Keratinocyte (primary cell): ENCODE data around the gene APC. TPM values are rescaled to one million over a fixed set of nuclear protein-coding genes. Genes with fewer than 3 reads are reported as not detected.

Experiments used
- DNase-seq: peaks from one replicate; pipeline ENCODE4 v3.0.0-alpha.2; 2011; ENCODE audit warnings: low read depth, missing footprints, low spot score
- FAIRE-seq: peaks from 2 replicates; lab custom pipeline; 2011; peaks lifted over from hg19 to GRCh38; lab: Jason Lieb, UNC
- H2AFZ ChIP-seq: 2 replicates; pipeline ENCODE4 v1.6.0; 2012; ENCODE audit warnings: low read length, control low read depth, inconsistent platforms; ENCODE audit not compliant: control insufficient read depth
- H3K27ac ChIP-seq: 2 replicates; pipeline ENCODE4 v1.5.1; 2011; ENCODE audit warnings: low read length; ENCODE audit not compliant: control insufficient read depth, insufficient read depth
- H3K27me3 ChIP-seq: 3 replicates; pipeline ENCODE4 v1.6.0; 2011; ENCODE audit warnings: low read length; ENCODE audit not compliant: control insufficient read depth, insufficient read depth; ENCODE audit errors: extremely low read depth
- H3K36me3 ChIP-seq, 2 experiments: 2 replicates in 1 of 2; 3 replicates in 1 of 2; pipeline ENCODE4 v1.5.1; 2011; ENCODE audit warnings: low read length in 2 of 2, mild to moderate bottlenecking in 1 of 2; ENCODE audit not compliant: control insufficient read depth in 2 of 2, insufficient read depth in 2 of 2; ENCODE audit errors: extremely low read depth in 1 of 2
- H3K4me1 ChIP-seq: 3 replicates; pipeline ENCODE4 v1.5.1; 2011; ENCODE audit warnings: low read length; ENCODE audit not compliant: control insufficient read depth, insufficient read depth; ENCODE audit errors: extremely low read depth
- H3K4me2 ChIP-seq: 3 replicates; pipeline ENCODE4 v1.6.0; 2011; ENCODE audit warnings: low read depth, low read length; ENCODE audit not compliant: control insufficient read depth, insufficient read depth; ENCODE audit errors: extremely low read depth
- H3K4me3 ChIP-seq, 3 experiments: fragments of 200-600 bp in 1 of 3; sonication (generic) in 1 of 3; 2 replicates in 2 of 3; 3 replicates in 1 of 3; pipeline ENCODE4 v1.5.1; 2011 to 2016; ENCODE audit warnings: low read length in 3 of 3, mild to moderate bottlenecking in 3 of 3, control low read depth in 2 of 3, inconsistent platforms in 1 of 3, low read depth in 1 of 3, mixed read lengths in 1 of 3, mixed run types in 1 of 3, moderate library complexity in 1 of 3; ENCODE audit not compliant: control insufficient read depth in 2 of 3, insufficient read depth in 2 of 3; ENCODE audit errors: extremely low read depth in 1 of 3
- H3K79me2 ChIP-seq: 2 replicates; pipeline ENCODE4 v1.6.0; 2012; ENCODE audit warnings: low read length; ENCODE audit not compliant: control insufficient read depth, insufficient read depth
- H3K9ac ChIP-seq: 3 replicates; pipeline ENCODE4 v1.6.0; 2011; ENCODE audit warnings: low read length; ENCODE audit not compliant: control insufficient read depth, insufficient read depth; ENCODE audit errors: extremely low read depth
- H3K9me1 ChIP-seq: 3 replicates; pipeline ENCODE4 v1.6.0; 2011; ENCODE audit warnings: low read length; ENCODE audit not compliant: control insufficient read depth, insufficient read depth; ENCODE audit errors: extremely low read depth
- H3K9me3 ChIP-seq: 2 replicates; pipeline ENCODE4 v1.5.1; 2012; ENCODE audit warnings: low read depth, low read length; ENCODE audit not compliant: control insufficient read depth
- H4K20me1 ChIP-seq: 3 replicates; pipeline ENCODE4 v1.6.0; 2011; ENCODE audit warnings: low read length; ENCODE audit not compliant: control insufficient read depth, insufficient read depth; ENCODE audit errors: extremely low read depth
- EZH2 ChIP-seq: IDR thresholded peaks from one replicate; pipeline ENCODE4 v1.6.1; 2012; ENCODE audit warnings: inconsistent platforms, mild to moderate bottlenecking, low read length, moderate library complexity
- dilution Hi-C: fragments of 300-500 bp; cut with MboI; formaldehyde crosslinking; loops from one replicate; pipeline ENCODE4 v1.7.0; 2020; ENCODE audit warnings: low sequenced_read_pairs; ENCODE audit not compliant: extremely low pct_ligation_motif_present
- polyA plus RNA-seq, 5 experiments: library from polyadenylated mRNA; depleted of rRNA in 3 of 5; stranded (reverse) in 3 of 5; stranded (forward) in 1 of 5; unstranded in 1 of 5; fragments of >200 nt; gene quantifications; 1 replicate in 1 of 5; 2 replicates in 3 of 5; 3 replicates in 1 of 5; pipeline versions ENCODE4 v1.2.1 to v1.2.3, GENCODE V29; 2011 to 2012; ENCODE audit warnings: missing spikeins in 2 of 5, low read depth in 1 of 5, low replicate concordance in 1 of 5
- TF ChIP-seq, protein P1 (sequence below), 3 experiments: IDR thresholded peaks in 1 of 3; conservative IDR thresholded peaks in 1 of 3; optimal IDR thresholded peaks in 1 of 3; 2 replicates in 2 of 3; 3 replicates in 1 of 3; pipeline versions ENCODE3 to v1.5.1; 2011; ENCODE audit warnings: low read length in 3 of 3, mild to moderate bottlenecking in 3 of 3, moderate library complexity in 2 of 3, control low read depth in 1 of 3, inconsistent platforms in 1 of 3; ENCODE audit not compliant: insufficient read depth in 2 of 3; ENCODE audit errors: extremely low read depth in 1 of 3

Gene APC
- polyA plus RNA-seq, 1 donor (not counting 4 experiments of a cell fraction or from before 2014, with no cell fraction given): 16.5 TPM

- FAIRE-seq (no peak), DNase-seq (no peak)
- H3K4me2 ChIP-seq: no peak overlapping the region
- TF ChIP-seq, protein P1, sequence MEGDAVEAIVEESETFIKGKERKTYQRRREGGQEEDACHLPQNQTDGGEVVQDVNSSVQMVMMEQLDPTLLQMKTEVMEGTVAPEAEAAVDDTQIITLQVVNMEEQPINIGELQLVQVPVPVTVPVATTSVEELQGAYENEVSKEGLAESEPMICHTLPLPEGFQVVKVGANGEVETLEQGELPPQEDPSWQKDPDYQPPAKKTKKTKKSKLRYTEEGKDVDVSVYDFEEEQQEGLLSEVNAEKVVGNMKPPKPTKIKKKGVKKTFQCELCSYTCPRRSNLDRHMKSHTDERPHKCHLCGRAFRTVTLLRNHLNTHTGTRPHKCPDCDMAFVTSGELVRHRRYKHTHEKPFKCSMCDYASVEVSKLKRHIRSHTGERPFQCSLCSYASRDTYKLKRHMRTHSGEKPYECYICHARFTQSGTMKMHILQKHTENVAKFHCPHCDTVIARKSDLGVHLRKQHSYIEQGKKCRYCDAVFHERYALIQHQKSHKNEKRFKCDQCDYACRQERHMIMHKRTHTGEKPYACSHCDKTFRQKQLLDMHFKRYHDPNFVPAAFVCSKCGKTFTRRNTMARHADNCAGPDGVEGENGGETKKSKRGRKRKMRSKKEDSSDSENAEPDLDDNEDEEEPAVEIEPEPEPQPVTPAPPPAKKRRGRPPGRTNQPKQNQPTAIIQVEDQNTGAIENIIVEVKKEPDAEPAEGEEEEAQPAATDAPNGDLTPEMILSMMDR (optimal IDR thresholded peaks at IDR 0.05 in 1 of 3, IDR thresholded peaks at IDR 0.05 in 1 of 3, conservative IDR thresholded peaks at IDR 0.05 in 1 of 3; ENCODE audit: extremely low read depth in 1 of 3, insufficient read depth in 2 of 3, low read length in 3 of 3): no peak
- no peak for TF ChIP-seq EZH2
- H3K9me1 ChIP-seq: no peaks in the 10 kb centered on the region
- H3K27ac ChIP-seq: no peak overlapping the region
- no peak overlapping the region for H3K9ac ChIP-seq
- dilution Hi-C loops: no loop called here
- H3K4me3 ChIP-seq: no peak overlapping the region
- H2AFZ ChIP-seq: no peak overlapping the region
- no peaks in the 10 kb centered on the region for H3K79me2 ChIP-seq
- H3K9me3 ChIP-seq: no peaks in the 10 kb centered on the region
- peaks cover 5% of the 10 kb centered on the region in 2 experiments for H3K36me3 ChIP-seq
- H4K20me1 ChIP-seq: no peaks in the 10 kb centered on the region
- no peaks in the 10 kb centered on the region for H3K27me3 ChIP-seq
- H3K4me1 ChIP-seq: no peaks in the 10 kb centered on the region
These were observed 82.6 kb downstream of the APC start for GRCh38 chr5:112820246-112820645.

- Histone ChIP-seq H3K4me1 (no peaks in the 10 kb centered on the region), H2AFZ (no peak overlapping the region), H3K79me2 (no peaks in the 10 kb centered on the region), H3K4me2 (no peak overlapping the region), H3K27me3 (no peaks in the 10 kb centered on the region), H3K36me3 (peaks cover 5 to 7% of the 10 kb centered on the region in 2 experiments), H3K27ac (no peak overlapping the region), H3K9me1 (no peaks in the 10 kb centered on the region), H3K9me3 (no peaks in the 10 kb centered on the region), H4K20me1 (no peaks in the 10 kb centered on the region), H3K9ac (no peak overlapping the region), H3K4me3 (no peak overlapping the region)
- dilution Hi-C loops: no loop called here
- TF ChIP-seq, protein P1 (optimal IDR thresholded peaks at IDR 0.05 in 1 of 3, IDR thresholded peaks at IDR 0.05 in 1 of 3, conservative IDR thresholded peaks at IDR 0.05 in 1 of 3; ENCODE audit: extremely low read depth in 1 of 3, insufficient read depth in 2 of 3, low read length in 3 of 3): no peak
- TF ChIP-seq EZH2: no peak
- FAIRE-seq (no peak), DNase-seq (no peak)
These were observed 84.8 kb downstream of the APC start for GRCh38 chr5:112822456-112822855.
